SJCRH30 (cell line): ENCODE results near the gene MIER1. TPM values are rescaled to one million over a fixed set of nuclear protein-coding genes. Genes with fewer than 3 reads are reported as not detected.
"Not testable (repeated sequence)": the region's sequence is repeated elsewhere in the genome, so short reads cannot be mapped to it uniquely, and the experiment has no call there.

Experiments
- DNase-seq, 2 experiments: peaks; one replicate each; pipeline ENCODE4 v3.0.0-alpha.2; 2015 to 2020
- H3K27ac ChIP-seq: fragments of 250-450 bp; sonication (Bioruptor Pico); 2 replicates; pipeline ENCODE4 v1.5.1; 2020; ENCODE audit warnings: mild to moderate bottlenecking, moderate library complexity
- H3K27me3 ChIP-seq: fragments of 250-450 bp; sonication (Bioruptor Pico); 2 replicates; pipeline ENCODE4 v1.5.1; 2020; ENCODE audit warnings: mild to moderate bottlenecking, moderate library complexity
- H3K36me3 ChIP-seq: fragments of 250-450 bp; sonication (Bioruptor Pico); 2 replicates; pipeline ENCODE4 v1.5.1; 2020; ENCODE audit warnings: mild to moderate bottlenecking, moderate library complexity
- H3K4me1 ChIP-seq: fragments of 250-450 bp; sonication (Bioruptor Pico); 2 replicates; pipeline ENCODE4 v1.5.1; 2020; ENCODE audit warnings: mild to moderate bottlenecking, moderate library complexity
- H3K4me3 ChIP-seq: fragments of 250-450 bp; sonication (Bioruptor Pico); 2 replicates; pipeline ENCODE4 v1.5.1; 2020; ENCODE audit warnings: mild to moderate bottlenecking, moderate library complexity
- H3K9me3 ChIP-seq: fragments of 250-450 bp; sonication (Bioruptor Pico); replicated peaks from 2 replicates; pipeline ENCODE4 v1.5.1; 2020; ENCODE audit warnings: mild to moderate bottlenecking, moderate library complexity
- total RNA-seq: library from RNA; depleted of rRNA; stranded (reverse); fragments of >200 nt; shearing (Covaris generic); gene quantifications from 2 replicates; pipeline ENCODE4 v1.2.3, GENCODE V29; 2014; rRNA removed

MIER1 gene
- 32.9 and 39.3 TPM in 2 replicates for total RNA-seq

DNA sequence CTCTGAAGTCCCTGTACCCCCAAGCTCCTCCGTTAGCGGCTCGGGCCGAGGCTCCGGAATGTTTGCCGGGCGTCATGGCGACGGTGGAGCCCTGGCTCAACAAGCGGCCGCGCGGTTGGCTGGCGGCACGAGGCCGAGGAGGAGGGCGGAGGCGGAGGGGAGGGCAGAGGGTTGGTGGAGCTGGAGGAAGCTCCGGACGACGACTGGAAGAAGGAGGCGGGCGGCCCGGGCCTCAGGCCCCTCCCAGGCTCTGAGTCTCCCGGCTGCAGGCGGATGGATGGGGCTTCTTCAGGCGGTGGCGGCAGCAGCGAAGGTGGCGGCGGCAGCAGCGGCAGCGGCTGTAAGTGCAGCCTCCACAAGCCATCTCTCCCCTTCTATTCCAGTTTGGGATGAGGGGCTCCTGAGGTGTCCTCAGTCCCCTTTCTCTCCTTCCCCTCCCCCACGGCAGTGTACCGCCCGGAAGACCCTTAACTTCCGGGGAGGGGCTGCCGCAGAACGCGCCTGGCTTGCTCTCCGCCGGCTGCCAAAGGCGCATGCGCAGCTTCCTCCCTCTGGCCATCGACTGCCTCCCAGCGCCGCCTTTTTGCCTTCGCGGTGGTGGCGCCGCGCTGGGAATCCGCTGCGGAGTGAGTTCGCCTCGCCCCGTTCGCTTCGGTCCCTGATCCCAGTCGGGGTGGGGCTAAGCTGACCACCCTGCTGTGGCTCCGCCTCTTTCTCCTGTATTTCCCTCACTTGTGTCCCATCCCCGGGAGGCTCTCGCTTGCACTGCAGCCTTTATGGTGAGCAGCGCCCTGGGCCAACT lies at the start of gene MIER1, which contains the start of gene DNAI4:
Gene MIER1 (plus strand): TSS at position 235 of the 802 bp plus-strand sequence. CDS start 39 bp downstream, at position 274.
Gene DNAI4 (minus strand): TSS at position 101 of the 802 bp plus-strand sequence. CDS start 25 bp downstream, at position 76.
- Histone ChIP-seq H3K4me3 (peak within 1 kb of the TSS; percentile 80), H3K36me3 (no peaks in the 10 kb centered on the region), H3K27ac (peak within 1 kb of the TSS; percentile 73), H3K4me1 (peaks cover 11% of the 10 kb centered on the region), H3K27me3 (no peaks in the 10 kb centered on the region), H3K9me3 (no peaks in the 10 kb centered on the region)
- DNase-seq, result peak; percentile 98 to 99

DNA sequence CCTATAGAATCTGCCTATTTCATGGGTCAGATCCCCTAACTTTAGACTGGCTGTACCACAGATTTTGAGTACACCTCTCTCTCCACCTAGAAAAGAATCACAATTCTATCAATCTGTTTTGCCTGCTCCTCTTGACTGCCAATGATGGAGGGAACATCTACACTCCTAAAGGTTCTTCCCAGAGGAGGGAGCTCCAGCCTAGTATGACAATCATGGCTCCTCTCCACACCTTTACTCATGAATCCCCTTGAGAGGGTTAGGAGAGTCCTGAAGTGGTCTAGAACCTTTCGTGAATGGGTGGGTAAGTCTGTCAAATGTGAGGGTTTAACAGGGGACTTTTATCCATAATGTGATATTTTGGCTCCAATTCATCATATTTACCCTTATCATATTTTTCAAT lies 48.1 kb upstream of the MIER1 start:
- no peak for DNase-seq
- Histone ChIP-seq H3K4me1 (no peaks in the 10 kb centered on the region), H3K36me3 (no peaks in the 10 kb centered on the region), H3K9me3 (no peaks in the 10 kb centered on the region), H3K4me3 (no peak overlapping the region), H3K27me3 (no peaks in the 10 kb centered on the region), H3K27ac (no peak overlapping the region)

DNA sequence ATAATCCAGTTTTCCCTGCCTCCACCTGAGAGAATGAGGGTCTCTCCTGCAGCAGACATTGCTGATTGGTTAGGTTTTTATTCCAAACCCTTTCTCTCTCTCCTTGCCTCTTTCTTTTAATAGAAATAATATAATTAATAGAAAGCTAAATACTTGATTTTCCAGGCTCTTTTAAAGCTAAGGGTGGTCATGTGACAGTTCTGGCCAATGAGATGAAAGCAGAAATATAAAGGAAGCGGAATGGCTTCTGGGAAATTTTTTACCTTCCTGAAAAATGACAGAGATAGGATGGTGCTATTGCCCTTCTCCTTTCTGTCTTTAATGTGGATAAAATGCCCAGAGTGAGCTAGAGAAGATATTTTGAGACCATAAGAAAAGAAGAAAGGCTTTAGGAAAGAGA lies 35.8 kb upstream of the MIER1 start:
- H3K27ac ChIP-seq, result no peak overlapping the region
- H3K4me3 ChIP-seq, result no peak overlapping the region
- no peaks in the 10 kb centered on the region for H3K9me3 ChIP-seq
- no peaks in the 10 kb centered on the region for H3K36me3 ChIP-seq
- H3K4me1 ChIP-seq, result no peaks in the 10 kb centered on the region
- no peak for DNase-seq
- no peaks in the 10 kb centered on the region for H3K27me3 ChIP-seq

DNA sequence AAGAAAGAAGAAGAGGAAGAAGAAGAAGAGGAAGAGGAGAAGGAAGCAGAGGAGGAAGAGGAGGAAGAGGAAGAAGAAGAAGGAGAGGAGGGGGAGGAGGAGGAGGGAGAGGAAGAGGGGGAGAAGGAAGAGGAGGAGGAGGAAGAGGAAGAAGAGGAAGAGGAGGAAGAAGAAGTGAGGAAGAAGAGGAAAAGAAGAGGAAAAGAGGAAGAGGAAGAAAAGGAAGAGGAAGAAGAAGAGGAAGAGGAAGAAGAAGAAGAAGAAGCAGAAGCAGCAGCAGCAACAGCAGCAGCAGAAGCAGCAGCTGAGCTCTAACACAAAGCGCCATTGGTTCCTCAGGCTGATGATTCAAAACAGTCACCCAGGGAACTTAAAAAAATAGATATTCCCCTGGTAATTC lies 34.2 kb upstream of the MIER1 start:
- Histone ChIP-seq H3K9me3 (no peaks in the 10 kb centered on the region), H3K4me1 (no peaks in the 10 kb centered on the region), H3K27ac (no peak overlapping the region), H3K36me3 (no peaks in the 10 kb centered on the region), H3K4me3 (no peak overlapping the region), H3K27me3 (no peaks in the 10 kb centered on the region)
- DNase-seq, result no peak

DNA sequence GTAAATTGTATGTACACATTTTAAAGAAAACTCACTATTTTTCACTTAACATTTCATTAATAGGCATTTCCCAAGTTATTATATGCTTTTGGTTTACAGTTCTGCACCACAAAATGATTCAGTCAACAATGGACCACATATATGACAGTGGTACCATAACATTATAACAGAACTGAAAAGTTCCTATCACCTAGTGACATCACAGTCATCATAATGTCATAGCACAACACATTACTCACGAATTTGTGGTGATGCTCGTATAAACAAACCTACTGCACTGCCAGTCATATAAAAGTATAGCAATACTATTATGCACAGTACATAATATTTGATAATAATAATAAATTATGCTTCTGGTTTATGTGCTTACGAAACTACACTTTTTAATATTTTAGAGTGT lies 31.1 kb upstream of the MIER1 start:
- H3K36me3 ChIP-seq, result no peaks in the 10 kb centered on the region
- H3K4me1 ChIP-seq, result no peaks in the 10 kb centered on the region
- no peak overlapping the region for H3K27ac ChIP-seq
- no peaks in the 10 kb centered on the region for H3K9me3 ChIP-seq
- no peak overlapping the region for H3K4me3 ChIP-seq
- DNase-seq, result no peak
- H3K27me3 ChIP-seq, result no peaks in the 10 kb centered on the region

DNA sequence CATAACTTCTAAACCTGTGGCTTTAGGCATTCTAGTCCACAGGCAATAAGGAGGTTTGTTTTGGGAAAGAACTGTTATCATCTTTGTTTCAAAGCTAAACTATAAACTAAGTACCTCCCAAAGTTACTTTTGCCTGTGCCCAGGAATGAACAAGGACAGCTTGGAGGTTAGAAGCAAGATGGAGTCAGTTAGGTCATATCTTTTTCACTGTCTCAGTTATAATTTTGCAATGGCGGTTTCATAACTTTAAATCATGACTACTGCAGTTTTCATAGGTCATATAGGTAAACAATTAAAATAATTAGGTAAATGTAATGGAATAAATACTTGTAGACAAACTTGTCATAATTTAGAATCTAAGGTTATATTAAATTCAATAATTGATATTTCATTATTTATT lies 9.6 kb upstream of the MIER1 start:
- not testable (repeated sequence) for H3K4me3 ChIP-seq, DNase-seq, H3K27ac ChIP-seq, H3K4me1 ChIP-seq, H3K36me3 ChIP-seq, H3K9me3 ChIP-seq, H3K27me3 ChIP-seq

DNA sequence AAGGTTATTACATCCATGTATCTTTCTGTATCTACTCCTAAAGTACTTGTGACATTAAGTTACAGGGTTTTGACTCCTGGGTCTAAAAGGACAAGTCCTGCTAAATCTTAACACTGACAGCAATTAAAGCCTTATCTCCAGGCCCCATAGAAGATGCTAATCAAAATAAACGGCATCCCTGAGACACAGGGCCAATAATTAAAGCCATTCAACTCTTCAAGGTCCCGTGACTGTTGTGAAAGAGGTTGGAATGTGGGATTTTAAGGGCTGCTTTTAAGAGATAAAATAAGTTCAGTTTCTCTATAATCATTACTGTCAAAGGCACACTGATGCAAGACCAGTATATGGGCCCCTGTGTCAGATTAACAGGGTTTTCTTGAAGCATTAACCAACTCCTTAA lies 8.5 kb upstream of the MIER1 start:
- no peak overlapping the region for H3K4me3 ChIP-seq
- no peak for DNase-seq

DNA sequence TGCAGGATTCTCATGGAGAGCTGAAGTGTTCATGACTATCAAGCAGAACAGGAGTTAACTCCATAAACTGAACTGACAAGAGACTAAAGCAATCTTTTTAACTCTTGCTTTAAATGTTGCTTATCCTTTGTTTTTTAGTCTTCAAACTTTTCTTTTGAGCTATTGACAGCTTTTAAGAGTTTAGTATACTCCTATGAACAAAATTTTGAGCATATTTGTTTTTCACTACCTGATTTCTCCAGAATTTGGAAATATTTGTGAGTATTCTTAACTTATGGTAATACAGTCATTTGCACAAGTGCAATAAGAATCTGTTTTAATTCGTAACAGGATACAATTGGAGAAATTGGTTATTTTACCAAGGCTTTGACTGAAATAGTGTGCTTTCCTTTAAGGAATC lies 7.3 kb upstream of the MIER1 start:
- DNase-seq, result no peak
- H3K4me1 ChIP-seq, result no peaks in the 10 kb centered on the region
- no peaks in the 10 kb centered on the region for H3K36me3 ChIP-seq
- H3K27me3 ChIP-seq, result no peaks in the 10 kb centered on the region
- H3K9me3 ChIP-seq, result no peaks in the 10 kb centered on the region
- H3K27ac ChIP-seq, result no peak overlapping the region
- H3K4me3 ChIP-seq, result no peak overlapping the region

More for the DNA sequence above, 8.5 kb upstream of the MIER1 start:
- H3K9me3 ChIP-seq, result no peaks in the 10 kb centered on the region
- no peaks in the 10 kb centered on the region for H3K36me3 ChIP-seq
- no peak overlapping the region for H3K27ac ChIP-seq
- no peaks in the 10 kb centered on the region for H3K4me1 ChIP-seq
- H3K27me3 ChIP-seq, result no peaks in the 10 kb centered on the region

DNA sequence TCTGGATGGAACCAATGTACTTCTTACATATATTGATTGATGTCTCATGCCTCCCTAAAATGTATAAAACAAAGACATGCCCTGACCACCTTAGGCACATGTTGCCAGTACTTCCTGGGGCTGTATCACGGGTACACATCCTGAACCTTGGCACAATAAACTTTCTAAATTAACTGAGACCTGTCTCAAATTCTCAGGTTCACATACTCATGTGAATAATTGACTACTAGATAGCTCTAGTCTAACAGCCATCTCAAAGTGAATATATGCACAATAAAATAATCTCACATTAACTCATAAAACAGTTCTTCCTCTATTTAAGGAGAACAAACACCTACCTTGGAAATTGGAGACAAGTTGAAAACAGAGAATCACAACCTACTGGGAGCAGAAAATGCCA lies 5.7 kb upstream of the MIER1 start:
- H3K4me1 ChIP-seq, result no peaks in the 10 kb centered on the region; the same call in 1 of the 2 replicates

DNA sequence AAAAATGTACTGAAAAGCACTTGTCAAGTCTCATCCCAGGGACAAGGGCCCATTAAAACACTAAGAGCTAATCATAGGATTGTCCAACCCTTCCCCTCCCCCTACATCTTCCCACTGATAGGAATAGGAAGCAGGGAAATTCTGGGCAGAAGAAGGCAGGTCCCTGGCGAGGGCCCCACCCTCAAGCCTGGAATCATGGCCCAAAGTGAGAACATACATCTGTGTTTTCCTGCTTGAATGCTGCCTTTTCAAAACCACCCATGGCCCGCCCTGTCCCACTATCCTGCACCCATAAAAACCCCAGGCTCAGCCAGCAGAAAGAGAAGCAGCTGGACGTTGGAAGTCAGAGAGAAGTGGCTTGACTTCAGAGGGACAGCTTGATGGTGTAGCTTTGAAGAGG lies 5.0 kb upstream of the MIER1 start:
- H3K27me3 ChIP-seq, result no peaks in the 10 kb centered on the region
- no peaks in the 10 kb centered on the region for H3K9me3 ChIP-seq
- no peak for DNase-seq
- H3K27ac ChIP-seq, result no peak overlapping the region
- H3K36me3 ChIP-seq, result no peaks in the 10 kb centered on the region
- no peaks in the 10 kb centered on the region; the same call in 1 of the 2 replicates for H3K4me1 ChIP-seq
- no peak overlapping the region for H3K4me3 ChIP-seq

More for the DNA sequence above, 5.7 kb upstream of the MIER1 start:
- DNase-seq, result no peak
- H3K4me3 ChIP-seq, result no peak overlapping the region
- no peaks in the 10 kb centered on the region for H3K36me3 ChIP-seq
- H3K27me3 ChIP-seq, result no peaks in the 10 kb centered on the region
- H3K27ac ChIP-seq, result no peak overlapping the region
- H3K9me3 ChIP-seq, result no peaks in the 10 kb centered on the region

DNA sequence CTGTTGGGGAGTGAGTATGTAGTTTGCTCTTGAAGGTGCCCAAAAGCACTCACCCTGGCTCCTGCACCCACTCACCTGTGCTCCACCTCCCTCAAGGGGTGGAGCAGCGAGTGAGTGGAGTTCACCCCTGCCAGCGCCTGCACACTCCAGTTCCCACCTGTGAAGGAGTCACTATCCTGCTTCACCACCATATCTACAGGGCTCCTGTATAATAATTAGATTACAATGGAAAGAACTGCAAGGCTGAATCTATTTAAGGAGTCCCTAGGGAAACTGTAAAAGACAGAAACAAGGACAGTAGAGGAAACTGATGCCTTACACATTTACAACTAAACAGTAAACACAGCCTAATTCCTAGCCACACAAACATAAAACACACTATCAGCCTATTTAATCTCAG lies 4.2 kb upstream of the MIER1 start:
- H3K4me1 ChIP-seq, result no peaks in the 10 kb centered on the region; the same call in 1 of the 2 replicates
- no peak for DNase-seq
- no peaks in the 10 kb centered on the region for H3K9me3 ChIP-seq
- H3K4me3 ChIP-seq, result no peak overlapping the region
- no peaks in the 10 kb centered on the region for H3K36me3 ChIP-seq
- no peaks in the 10 kb centered on the region for H3K27me3 ChIP-seq
- no peak overlapping the region for H3K27ac ChIP-seq

DNA sequence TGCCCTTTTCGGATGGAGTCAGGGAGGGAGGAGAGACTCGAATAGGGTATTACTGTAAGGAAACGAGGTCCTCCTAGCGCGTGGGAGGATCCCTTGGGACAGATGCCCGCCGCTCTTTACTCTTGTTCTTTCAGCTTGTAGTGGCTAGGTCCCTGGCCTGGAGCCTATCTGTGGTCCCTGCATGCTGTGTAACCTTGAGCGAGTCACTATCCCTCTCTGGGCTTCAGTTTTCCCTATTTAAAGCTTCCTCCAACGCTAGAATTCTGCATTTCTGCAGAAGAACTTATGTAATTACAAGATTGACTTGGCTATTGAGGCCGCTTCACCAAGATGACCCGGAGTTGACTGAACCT lies 744 bp downstream of the MIER1 start:
- Histone ChIP-seq H3K36me3 (no peaks in the 10 kb centered on the region), H3K4me1 (peaks cover 11% of the 10 kb centered on the region), H3K9me3 (no peaks in the 10 kb centered on the region), H3K27me3 (no peaks in the 10 kb centered on the region), H3K27ac (peak overlapping the region; percentile 73; the same call in 1 of the 2 replicates), H3K4me3 (peak overlapping the region; percentile 80)
- no peak for DNase-seq

DNA sequence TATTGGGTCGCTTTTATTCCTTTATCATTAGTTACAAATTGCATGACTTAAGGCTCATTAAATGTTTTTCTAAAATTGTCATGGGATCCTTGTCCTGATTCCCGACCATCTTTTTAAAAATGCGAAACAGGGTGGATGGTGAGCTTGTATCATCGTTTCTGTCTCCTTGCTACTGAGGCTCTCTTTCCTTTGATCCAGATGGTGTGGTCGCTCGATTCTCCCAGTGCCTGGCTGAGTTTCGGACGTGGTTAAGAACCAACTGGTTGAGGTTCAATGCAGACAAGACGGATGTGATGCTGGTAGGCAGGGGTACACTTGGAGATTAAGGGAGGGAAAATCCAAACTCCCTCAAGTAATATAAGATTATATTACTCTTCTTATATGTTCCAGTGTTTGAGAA lies 1.2 kb downstream of the MIER1 start:
- Histone ChIP-seq H3K9me3 (no peaks in the 10 kb centered on the region), H3K4me3 (peak overlapping the region; percentile 80), H3K36me3 (no peaks in the 10 kb centered on the region), H3K4me1 (peaks cover 11% of the 10 kb centered on the region), H3K27ac (peak overlapping the region; percentile 73; the same call in 1 of the 2 replicates), H3K27me3 (no peaks in the 10 kb centered on the region)
- DNase-seq, result peak; percentile 50 to 69

DNA sequence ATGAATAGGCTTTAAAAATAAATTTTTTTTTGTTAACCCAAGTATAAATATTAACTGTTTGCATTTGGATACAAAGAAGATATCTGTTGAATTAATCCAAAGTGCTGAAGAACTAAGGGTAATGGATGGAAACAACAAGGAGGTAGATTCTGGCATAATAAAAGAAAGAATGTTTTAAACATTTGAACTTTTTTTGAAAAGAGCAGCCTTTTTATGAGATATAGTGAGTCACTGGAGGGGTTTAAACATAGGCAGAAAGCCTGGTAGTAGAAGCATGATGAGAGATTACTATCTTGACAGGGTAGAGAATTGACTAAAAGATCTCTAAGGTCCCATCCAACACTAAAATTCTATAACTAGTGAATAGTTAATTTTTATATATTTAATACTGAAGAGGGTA lies 2.7 kb downstream of the MIER1 start:
- H3K4me3 ChIP-seq, result no peak overlapping the region
- H3K36me3 ChIP-seq, result peaks cover 3% of the 10 kb centered on the region; the same call in 1 of the 2 replicates
- DNase-seq, result no peak
- peaks cover 16% of the 10 kb centered on the region for H3K4me1 ChIP-seq
- no peaks in the 10 kb centered on the region for H3K9me3 ChIP-seq
- H3K27ac ChIP-seq, result no peak overlapping the region
- no peaks in the 10 kb centered on the region for H3K27me3 ChIP-seq

DNA sequence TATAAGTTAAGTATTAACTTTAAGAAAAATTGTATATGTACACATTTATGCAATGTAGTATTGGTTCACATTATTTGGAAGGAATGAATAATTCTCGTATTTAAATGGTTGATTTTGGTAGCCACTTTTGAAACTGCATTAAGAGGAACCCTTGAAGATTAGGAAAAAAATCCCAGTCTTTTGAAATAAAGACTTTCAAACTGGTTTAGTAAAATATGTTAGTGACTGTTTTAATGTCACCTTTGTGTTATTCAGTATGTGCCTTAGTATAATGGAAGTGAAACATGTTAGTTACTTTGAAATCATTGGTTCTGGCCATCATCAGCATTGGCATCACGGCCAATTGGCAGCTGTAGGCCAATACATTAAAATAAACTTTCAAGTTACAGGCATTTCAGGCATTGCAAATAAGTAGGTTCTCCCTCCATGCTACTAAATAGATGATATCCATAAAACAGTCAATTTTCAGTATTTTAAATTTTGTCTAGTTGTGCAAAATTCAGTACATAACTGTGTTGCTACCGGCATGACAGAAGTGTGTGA lies 4.4 kb downstream of the MIER1 start:
- H3K36me3 ChIP-seq, result peaks cover 3% of the 10 kb centered on the region; the same call in 1 of the 2 replicates

More for the DNA sequence above, 4.4 kb downstream of the MIER1 start:
- Histone ChIP-seq H3K4me1 (peaks cover 24% of the 10 kb centered on the region), H3K4me3 (peak overlapping the region; percentile 72), H3K9me3 (no peaks in the 10 kb centered on the region), H3K27me3 (no peaks in the 10 kb centered on the region), H3K27ac (no peak overlapping the region)
- no peak for DNase-seq
